Left colon (tissue), 2 donors: Measurements from ENCODE around the gene TADA2B. TPM values are rescaled to one million over a fixed set of nuclear protein-coding genes. Genes with fewer than 3 reads are reported as not detected.

Experiments used
- ATAC-seq: fragments of 200-7000 bp; cut with Tn5 transposase; one replicate; pipeline ENCODE4 v1.9.1; 2020; ENCODE audit warnings: mild to moderate bottlenecking, moderate library complexity
- DNase-seq, 2 donors: peaks; one replicate each; pipeline ENCODE4 v3.0.0-alpha.2; 2020
- intact Hi-C, 2 donors: fragments of 100-400 bp; cut with DNase I in 1 of 2; cut with micrococcal nuclease in 1 of 2; formaldehyde crosslinking; loops; one replicate each; pipeline versions ENCODE4 v1.11.2 to v1.14.0; 2022; cut with DNase I, micrococcal nuclease
- long read RNA-seq: library from polyadenylated mRNA; unstranded; transcript quantifications from one replicate; pipeline ENCODE4 v2.0.0, GENCODE V29; 2021
- total RNA-seq, 2 donors: library from RNA; stranded (reverse); fragmentation: NEBNext Ultra II Directional; extraction: Animal tissue kit (Norgen Biotek cat#: 25700); gene quantifications; one replicate each; pipeline ENCODE4 v1.2.1, GENCODE V29; 2021
- donor health status: DM: no; HTN: no; CAD: no.
- donor health status: DM: yes; HTN: yes; CAD: no.

Gene TADA2B, protein sequence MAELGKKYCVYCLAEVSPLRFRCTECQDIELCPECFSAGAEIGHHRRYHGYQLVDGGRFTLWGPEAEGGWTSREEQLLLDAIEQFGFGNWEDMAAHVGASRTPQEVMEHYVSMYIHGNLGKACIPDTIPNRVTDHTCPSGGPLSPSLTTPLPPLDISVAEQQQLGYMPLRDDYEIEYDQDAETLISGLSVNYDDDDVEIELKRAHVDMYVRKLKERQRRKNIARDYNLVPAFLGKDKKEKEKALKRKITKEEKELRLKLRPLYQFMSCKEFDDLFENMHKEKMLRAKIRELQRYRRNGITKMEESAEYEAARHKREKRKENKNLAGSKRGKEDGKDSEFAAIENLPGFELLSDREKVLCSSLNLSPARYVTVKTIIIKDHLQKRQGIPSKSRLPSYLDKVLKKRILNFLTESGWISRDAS
- total RNA-seq: 10 to 100 TPM; 30.0 to 34.6 TPM
- long read RNA-seq, full-length matches to known transcripts: 93 of 94 reads
- long read RNA-seq, partial matches to known transcripts: 0 of 94 reads
- long read RNA-seq, other reads (novel, unspliced or antisense): 1 of 94 reads

DNA sequence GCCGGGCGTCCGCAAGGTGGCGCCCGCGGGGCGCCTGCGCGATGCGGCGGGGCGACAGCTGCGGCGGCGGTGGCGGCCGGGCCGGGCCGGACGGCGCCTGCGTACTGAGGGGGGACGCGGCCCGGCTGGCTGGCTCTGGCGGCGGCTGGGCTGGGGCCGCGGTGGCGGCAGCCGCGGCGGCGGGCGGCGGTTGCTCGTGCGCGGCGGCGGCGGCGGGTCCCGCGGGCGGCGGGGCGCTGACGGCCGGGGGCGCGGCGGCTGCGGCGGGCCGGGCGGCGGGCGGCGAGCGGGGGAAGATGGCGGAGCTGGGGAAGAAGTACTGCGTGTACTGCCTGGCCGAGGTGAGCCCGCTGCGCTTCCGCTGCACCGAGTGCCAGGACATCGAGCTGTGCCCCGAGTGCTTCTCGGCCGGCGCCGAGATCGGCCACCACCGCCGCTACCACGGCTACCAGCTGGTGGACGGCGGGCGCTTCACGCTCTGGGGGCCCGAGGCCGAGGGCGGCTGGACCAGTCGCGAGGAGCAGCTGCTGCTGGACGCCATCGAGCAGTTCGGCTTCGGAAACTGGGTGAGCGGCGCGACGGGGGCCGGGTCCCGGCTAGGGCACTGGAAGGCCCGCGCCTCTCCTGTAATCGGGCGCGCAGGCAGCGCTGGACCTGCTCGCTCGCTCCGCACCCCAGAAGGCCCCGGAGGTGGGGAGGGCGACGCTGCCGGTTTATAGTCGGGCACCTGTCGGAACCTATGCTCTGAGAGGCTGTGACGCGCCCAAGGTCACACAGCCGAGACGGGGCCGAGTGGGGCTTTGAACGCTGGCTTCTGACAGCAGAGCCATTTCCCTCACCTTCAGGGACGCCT lies at the start of gene TADA2B:
TSS of gene TADA2B (plus strand) at position 89 of the 853 bp plus-strand sequence. CDS start at position 297, 208 bp downstream.
- peak; percentile 45 to 75 for DNase-seq
- intact Hi-C loops: no loop called here
- ATAC-seq: peak; percentile 53

- ATAC-seq (no peak), DNase-seq (no peak)
- intact Hi-C loops: no loop called here
Measured at GRCh38 chr4:6996481-6996880, 46.7 kb upstream of the TADA2B start.

DNA sequence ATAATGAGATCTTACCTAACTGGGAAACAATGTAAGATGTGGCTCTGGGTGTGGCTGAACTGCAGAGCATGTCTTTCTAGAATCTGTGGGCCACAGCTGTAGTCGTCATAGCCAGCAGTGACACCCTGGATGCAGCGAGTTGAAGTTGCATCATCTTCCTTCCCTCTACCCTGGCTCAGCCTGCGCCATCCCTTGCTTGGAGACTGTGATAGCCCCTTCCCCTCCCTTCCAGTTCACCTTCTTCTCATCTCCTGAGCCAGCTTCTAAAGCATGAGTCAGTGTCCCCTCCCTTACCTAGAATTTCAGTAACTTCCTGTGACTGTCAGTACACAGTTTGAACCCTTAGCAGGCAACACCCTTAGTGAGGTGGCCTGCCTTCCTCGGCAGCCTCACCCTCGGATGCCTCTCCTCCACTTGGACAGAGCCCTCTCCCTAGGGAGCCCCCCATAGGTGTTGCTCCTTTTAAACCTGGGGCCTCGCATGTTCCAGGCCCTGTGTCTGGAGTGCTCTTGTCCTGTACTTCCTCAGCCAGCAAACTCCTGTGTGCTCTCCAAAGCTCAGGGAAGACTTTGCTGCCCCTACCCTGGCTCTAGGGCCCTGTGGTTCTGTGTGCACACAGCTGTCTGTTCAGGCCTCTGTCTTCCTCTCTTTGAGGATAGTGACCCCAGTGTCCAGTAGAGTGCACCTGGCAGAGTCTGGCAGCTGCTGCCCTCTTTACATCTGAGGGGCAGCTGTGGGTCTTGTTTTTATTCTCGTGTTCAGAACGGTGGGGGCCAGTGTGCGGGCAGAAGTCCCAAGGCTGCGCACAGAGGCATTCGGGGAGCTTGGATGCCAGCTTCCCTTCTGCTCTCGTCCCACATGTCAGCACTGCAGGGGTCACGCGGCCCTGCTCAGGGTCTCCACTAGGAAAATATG lies 43.7 kb upstream of the TADA2B start:
- ATAC-seq (peak; percentile 52), DNase-seq (no peak)
- intact Hi-C loops: no loop called here

DNA sequence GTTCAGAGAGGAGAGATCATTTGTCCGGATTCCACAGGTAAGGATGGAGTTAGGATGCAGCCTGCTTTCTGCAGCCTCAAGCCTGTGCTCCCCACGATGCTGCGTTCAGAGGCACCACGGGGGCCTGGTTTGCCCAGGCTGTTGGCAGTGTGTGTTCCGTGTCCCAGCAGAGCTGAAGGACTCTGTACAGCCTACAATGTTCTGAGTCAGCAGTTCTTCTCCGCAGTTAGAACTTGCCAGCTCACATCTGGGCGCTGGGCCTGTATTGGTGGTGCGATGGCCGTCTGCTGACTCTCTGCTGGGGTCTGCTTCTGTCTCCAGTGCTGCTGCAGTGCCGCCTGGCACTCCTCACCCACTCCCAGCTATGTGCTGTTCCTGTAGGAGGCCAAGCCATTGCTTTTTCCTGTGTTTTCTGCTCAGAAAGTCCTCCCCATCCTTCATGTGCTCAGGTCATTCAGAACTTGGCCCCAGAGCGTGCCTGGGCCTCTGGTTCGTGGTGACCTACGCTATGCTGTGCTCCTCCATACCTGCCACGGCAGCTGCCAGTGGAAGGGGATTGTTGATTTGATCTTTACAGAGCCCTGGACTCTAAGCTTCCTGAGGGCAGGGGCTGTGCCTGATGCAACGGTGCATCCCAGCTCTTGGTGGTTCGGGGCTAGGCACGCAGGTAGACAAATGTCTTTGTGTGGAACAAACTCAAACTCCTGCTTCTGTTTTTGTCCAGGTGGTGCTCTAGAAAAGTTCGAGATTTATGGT lies 42.6 kb upstream of the TADA2B start:
- DNase-seq (no peak), ATAC-seq (no peak)
- intact Hi-C loops: no loop called here

DNA sequence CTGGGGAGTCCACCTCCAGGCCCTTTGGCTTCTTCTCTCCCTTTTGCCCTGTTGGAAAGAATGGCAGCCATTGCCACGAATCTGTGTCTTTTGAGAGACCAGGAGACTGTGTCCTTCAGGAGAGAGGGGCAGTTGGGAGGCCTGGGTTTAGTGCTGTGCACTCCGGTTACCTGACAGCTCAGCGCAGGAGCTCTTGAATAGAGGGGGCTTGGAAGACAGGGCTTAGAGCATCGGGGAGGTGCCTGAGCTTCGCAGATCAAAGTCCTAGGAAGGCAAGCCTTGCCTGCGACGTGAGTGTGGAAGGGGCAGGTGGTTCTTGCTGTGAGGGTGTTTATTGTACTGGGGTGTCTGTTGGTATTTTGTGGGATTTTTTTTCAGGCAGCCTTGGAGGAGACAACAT lies 41.9 kb upstream of the TADA2B start:
- ATAC-seq (no peak), DNase-seq (no peak)
- intact Hi-C loops: no loop called here

DNA sequence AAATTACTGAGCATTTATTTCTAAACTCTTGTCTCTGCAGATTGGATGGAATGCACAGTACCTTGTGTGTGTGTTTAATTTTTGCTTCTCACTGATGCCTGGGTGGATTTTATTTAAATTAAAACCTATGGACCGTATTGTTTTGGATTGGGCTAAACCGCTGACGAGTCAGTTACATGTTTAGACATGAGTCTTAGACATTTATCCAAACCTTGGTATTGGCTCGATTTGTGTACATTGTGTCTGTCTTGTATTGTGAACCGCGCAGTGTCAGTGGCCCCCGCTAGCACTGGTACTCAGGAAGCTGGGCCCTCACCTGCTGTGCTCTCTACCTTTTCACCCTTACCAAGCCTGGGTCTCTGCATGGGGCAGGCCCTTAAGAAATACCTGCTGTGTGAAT lies 40.8 kb upstream of the TADA2B start:
- ATAC-seq (no peak), DNase-seq (no peak)
- intact Hi-C loops: no loop called here

- intact Hi-C loops: no loop called here
- ATAC-seq (no peak), DNase-seq (no peak)
Measured at GRCh38 chr4:7003176-7003878, 39.8 kb upstream of the TADA2B start.

- DNase-seq (no peak), ATAC-seq (no peak)
- intact Hi-C loops: no loop called here
Measured at GRCh38 chr4:7003879-7004240, 39.3 kb upstream of the TADA2B start.

DNA sequence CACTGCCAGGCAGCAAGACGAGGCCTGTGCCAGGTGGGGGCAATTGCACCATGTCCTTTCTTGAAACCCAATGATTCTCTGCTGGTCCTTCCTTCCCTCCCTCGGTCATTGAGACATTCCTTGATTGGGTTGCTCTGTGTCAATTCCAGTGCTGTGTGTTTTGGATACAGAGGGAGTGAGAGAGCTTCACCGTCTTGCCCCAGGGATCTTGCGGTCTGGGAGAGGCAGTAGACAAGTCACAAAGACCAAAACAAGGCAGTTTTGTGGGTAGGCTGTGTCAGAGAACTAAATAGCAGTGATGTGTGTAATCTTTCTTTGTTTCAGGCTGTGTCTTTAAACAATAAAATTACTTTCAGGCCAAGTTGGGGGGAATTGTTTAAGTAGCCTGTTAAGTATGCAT lies 38.8 kb upstream of the TADA2B start:
- intact Hi-C loops: no loop called here
- ATAC-seq: no peak
- no peak for DNase-seq

DNA sequence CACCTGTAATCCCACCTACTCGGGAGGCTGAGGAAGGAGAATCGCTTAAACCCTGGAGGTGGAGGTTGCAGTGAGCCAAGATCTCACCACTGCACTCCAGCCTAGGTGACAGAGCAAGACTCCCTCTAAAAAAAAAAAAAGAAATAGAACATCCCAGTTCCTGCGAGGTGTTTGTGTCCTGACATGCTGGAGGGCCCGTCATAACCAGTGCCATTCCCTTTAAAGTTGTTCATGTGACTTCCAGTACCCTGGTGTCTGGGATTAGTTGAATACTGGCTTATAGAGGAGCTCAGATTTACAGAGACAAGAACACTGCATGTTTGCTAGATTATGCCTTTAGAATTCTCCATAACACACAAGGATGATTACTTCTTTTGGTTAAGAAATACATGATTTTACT lies 37.6 kb upstream of the TADA2B start:
- ATAC-seq (no peak), DNase-seq (no peak)
- intact Hi-C loops: no loop called here

DNA sequence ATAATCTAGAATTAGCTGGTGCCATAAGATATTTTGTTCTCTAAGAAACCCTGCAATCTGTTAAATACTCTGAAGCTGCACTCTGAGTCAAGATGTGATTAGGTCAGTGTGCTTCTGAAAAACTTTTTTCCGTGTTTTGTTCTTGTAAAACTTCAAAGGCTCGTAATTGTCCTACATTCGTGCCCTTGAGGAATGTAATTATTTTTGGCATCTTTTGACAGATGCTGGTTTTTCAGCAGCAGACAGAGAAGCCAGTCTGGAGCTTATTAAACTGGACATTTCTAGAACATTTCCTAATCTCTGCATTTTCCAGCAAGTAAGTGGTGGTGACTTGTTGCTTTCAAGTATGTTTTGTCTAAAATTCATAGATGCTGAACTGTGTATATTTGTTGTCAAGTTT lies 36.8 kb upstream of the TADA2B start:
- ATAC-seq (no peak), DNase-seq (no peak)
- intact Hi-C loops: no loop called here

DNA sequence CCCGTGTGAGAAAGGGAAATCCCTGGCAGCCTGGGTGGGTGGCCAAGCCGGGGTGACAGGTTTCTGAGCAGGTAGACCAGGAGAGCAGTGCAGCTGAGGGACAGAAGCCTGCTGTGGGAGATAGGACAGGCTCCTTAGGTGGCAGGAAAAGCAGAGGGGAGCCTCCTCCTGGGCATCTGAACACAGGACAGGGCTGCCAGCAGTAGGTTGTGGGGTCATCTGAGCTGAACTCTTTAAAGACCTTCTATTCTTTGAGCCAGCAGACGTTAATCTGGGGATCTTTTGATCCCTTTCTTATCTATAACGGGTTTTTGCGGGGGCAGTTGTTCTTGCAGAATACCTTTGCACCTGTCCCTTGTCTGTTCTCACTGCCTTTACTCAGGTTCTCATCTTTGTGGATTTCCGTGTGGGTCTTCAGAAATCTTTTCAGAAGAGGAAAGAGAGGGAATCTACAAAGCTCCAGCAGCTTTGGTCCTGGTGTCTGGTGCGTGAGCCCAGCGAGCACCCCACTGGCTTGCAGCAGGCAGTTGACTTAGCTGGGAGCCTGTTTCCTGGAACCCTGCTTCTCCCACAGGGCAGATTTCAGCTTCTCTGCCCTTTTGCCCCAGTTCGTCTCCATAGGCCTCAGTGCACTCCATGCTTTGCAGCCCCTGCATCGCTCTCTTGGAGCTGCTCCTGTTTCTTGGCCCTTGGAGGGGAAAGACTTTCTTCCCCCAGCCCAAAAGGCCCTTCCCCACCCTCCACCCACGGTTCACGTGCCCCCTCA lies 35.8 kb upstream of the TADA2B start:
- DNase-seq: no peak
- intact Hi-C loops: no loop called here
- no peak for ATAC-seq

- intact Hi-C loops: no loop called here
- peak; percentile 56 for ATAC-seq
- DNase-seq: no peak
Measured at GRCh38 chr4:7007944-7008343, 35.2 kb upstream of the TADA2B start.

GRCh38 chr4:7009564-7009963 lies 33.6 kb upstream of the TADA2B start:
- ATAC-seq: no peak

DNA sequence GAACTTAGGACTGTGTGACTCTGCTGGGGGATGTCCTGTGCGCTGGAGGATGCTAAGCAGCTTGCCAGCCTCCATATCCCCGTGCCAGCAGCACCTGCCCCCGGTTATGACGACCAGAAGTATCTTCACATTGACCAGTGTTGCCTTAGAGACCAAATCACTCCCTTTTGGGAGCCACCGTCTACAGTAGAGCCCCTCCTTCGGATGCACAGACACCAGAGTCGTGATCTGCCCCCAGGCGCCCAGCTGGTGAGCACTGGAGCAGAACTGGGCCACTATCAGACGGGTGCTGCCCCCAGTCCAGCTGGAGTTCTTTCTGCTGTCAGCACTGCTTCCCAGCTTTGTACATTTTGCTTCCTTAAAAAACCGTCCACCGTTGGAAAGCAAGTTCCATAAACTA lies 30.0 kb upstream of the TADA2B start:
- DNase-seq: no peak
- no peak for ATAC-seq
- intact Hi-C loops: no loop called here

More at GRCh38 chr4:7009564-7009963, 33.6 kb upstream of the TADA2B start:
- DNase-seq: no peak
- intact Hi-C loops: no loop called here

DNA sequence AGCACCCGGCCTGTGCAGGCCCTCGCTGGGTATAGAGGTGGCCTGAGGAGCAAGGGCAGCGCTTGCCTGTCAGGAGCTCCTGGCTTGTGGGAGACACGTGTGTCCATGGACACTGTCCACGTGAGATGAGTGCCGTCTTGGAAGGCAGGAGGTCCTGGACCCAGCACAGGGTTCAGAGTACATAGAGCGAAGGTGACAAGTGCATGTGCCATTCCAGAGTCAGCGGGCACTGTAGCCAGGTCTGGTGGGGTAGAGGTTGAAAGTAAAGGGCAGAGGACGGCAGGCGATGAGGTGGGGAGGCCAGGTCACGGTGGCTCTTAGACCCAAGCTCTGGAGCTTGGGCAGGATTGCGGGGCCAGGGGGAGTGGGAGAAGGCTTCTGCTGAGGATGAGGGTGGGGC lies 28.4 kb upstream of the TADA2B start:
- DNase-seq (no peak), ATAC-seq (no peak)
- intact Hi-C loops: no loop called here
